ENCODE measurements around the gene NLRX1.

The NLRX1 gene

GRCh38 chr11:119175493-119176077 lies 7.1 kb downstream of the NLRX1 start:
- no peaks in the 10 kb centered on the region for H3K27me3 ChIP-seq (replicated peaks; ENCODE audit: insufficient read depth, low read length)
- no peaks in the 10 kb centered on the region for H3K36me3 ChIP-seq (replicated peaks; ENCODE audit: insufficient read depth, low read length)
- no peaks in the 10 kb centered on the region for H4K20me1 ChIP-seq (ENCODE audit: insufficient read depth, low read length)
- TF ChIP-seq EZH2 (optimal IDR thresholded peaks at IDR 0.05; ENCODE audit: low read depth, low read length) = no peak
- TF ChIP-seq CTCF (IDR thresholded peaks at IDR 0.05; ENCODE audit: low read length) = no peak
- no peak for TF ChIP-seq EZH2phosphoT487 (IDR thresholded peaks at IDR 0.05; ENCODE audit: low read length)
- H3K4me2 ChIP-seq (ENCODE audit: low read depth, low read length) = no peak overlapping the region
- no peak overlapping the region for H3K4me3 ChIP-seq (ENCODE audit: low read length)
- H3F3A ChIP-seq (ENCODE audit: insufficient read depth, low read length) = no peaks in the 10 kb centered on the region
- no peak overlapping the region for H2AFZ ChIP-seq (ENCODE audit: low read length)
- H3K9ac ChIP-seq (ENCODE audit: low read length) = no peak overlapping the region
- H3K9me2 ChIP-seq (replicated peaks; ENCODE audit: insufficient read depth, low read length) = no peaks in the 10 kb centered on the region
- H3K79me2 ChIP-seq (ENCODE audit: low read length) = no peaks in the 10 kb centered on the region
- H3K27ac ChIP-seq (ENCODE audit: low read length) = no peak overlapping the region
- no peak for DNase-seq
- 0 out of 2 replicates have a peak, but pooled peaks cover 4% of the 10 kb centered on the region for H3K4me1 ChIP-seq (ENCODE audit: low read length)
- H3K9me3 ChIP-seq (replicated peaks; ENCODE audit: insufficient read depth, low read length) = no peaks in the 10 kb centered on the region

- H3K4me2 ChIP-seq (ENCODE audit: low read depth, low read length) = no peak overlapping the region
- H3K27me3 ChIP-seq (replicated peaks; ENCODE audit: insufficient read depth, low read length) = no peaks in the 10 kb centered on the region
- no peaks in the 10 kb centered on the region for H3F3A ChIP-seq (ENCODE audit: insufficient read depth, low read length)
Observed at GRCh38 chr11:119178166-119178680, 9.7 kb downstream of the NLRX1 start.

GRCh38 chr11:119179342-119179741 lies 10.8 kb downstream of the NLRX1 start:
- no peak overlapping the region for H3K4me3 ChIP-seq (ENCODE audit: low read length)

More at GRCh38 chr11:119178166-119178680, 9.7 kb downstream of the NLRX1 start:
- 0 out of 2 replicates have a peak, but pooled peaks cover 4% of the 10 kb centered on the region for H3K4me1 ChIP-seq (ENCODE audit: low read length)
- H3K9me3 ChIP-seq (replicated peaks; ENCODE audit: insufficient read depth, low read length) = no peaks in the 10 kb centered on the region
- DNase-seq = no peak
- no peaks in the 10 kb centered on the region for H3K79me2 ChIP-seq (ENCODE audit: low read length)
- H3K9me2 ChIP-seq (replicated peaks; ENCODE audit: insufficient read depth, low read length) = no peaks in the 10 kb centered on the region
- no peak overlapping the region for H2AFZ ChIP-seq (ENCODE audit: low read length)
- no peak overlapping the region for H3K4me3 ChIP-seq (ENCODE audit: low read length)
- no peaks in the 10 kb centered on the region for H4K20me1 ChIP-seq (ENCODE audit: insufficient read depth, low read length)
- no peaks in the 10 kb centered on the region for H3K36me3 ChIP-seq (replicated peaks; ENCODE audit: insufficient read depth, low read length)
- H3K9ac ChIP-seq (ENCODE audit: low read length) = no peak overlapping the region
- TF ChIP-seq EZH2phosphoT487 (IDR thresholded peaks at IDR 0.05; ENCODE audit: low read length) (no peak), CTCF (IDR thresholded peaks at IDR 0.05; ENCODE audit: low read length) (no peak), EZH2 (optimal IDR thresholded peaks at IDR 0.05; ENCODE audit: low read depth, low read length) (no peak)
- no peak overlapping the region for H3K27ac ChIP-seq (ENCODE audit: low read length)

More at GRCh38 chr11:119179342-119179741, 10.8 kb downstream of the NLRX1 start:
- no peak overlapping the region for H2AFZ ChIP-seq (ENCODE audit: low read length)
- no peak overlapping the region for H3K27ac ChIP-seq (ENCODE audit: low read length)
- no peaks in the 10 kb centered on the region for H3K79me2 ChIP-seq (ENCODE audit: low read length)
- H3F3A ChIP-seq (ENCODE audit: insufficient read depth, low read length) = no peaks in the 10 kb centered on the region
- H3K9me2 ChIP-seq (replicated peaks; ENCODE audit: insufficient read depth, low read length) = no peaks in the 10 kb centered on the region
- H4K20me1 ChIP-seq (ENCODE audit: insufficient read depth, low read length) = no peaks in the 10 kb centered on the region
- H3K36me3 ChIP-seq (replicated peaks; ENCODE audit: insufficient read depth, low read length) = no peaks in the 10 kb centered on the region
- H3K9me3 ChIP-seq (replicated peaks; ENCODE audit: insufficient read depth, low read length) = no peaks in the 10 kb centered on the region
- TF ChIP-seq EZH2phosphoT487 (IDR thresholded peaks at IDR 0.05; ENCODE audit: low read length) = no peak
- TF ChIP-seq CTCF (IDR thresholded peaks at IDR 0.05; ENCODE audit: low read length) = no peak
- no peak for TF ChIP-seq EZH2 (optimal IDR thresholded peaks at IDR 0.05; ENCODE audit: low read depth, low read length)
- 0 out of 2 replicates have a peak, but pooled peaks cover 4% of the 10 kb centered on the region for H3K4me1 ChIP-seq (ENCODE audit: low read length)
- no peak overlapping the region for H3K4me2 ChIP-seq (ENCODE audit: low read depth, low read length)
- no peak overlapping the region for H3K9ac ChIP-seq (ENCODE audit: low read length)
- no peak for DNase-seq
- H3K27me3 ChIP-seq (replicated peaks; ENCODE audit: insufficient read depth, low read length) = no peaks in the 10 kb centered on the region

All from MM.1S (cell line).